Measurements from ENCODE around the gene TIAL1.

- TF ChIP-seq PPARA (CRISPR knock-in tag; IDR thresholded peaks at IDR 0.05; ENCODE audit: borderline replicate concordance) = no peak
- TF ChIP-seq CSDC2 (CRISPR knock-in tag; IDR thresholded peaks at IDR 0.05) = no peak
- TF ChIP-seq CREB5 (CRISPR knock-in tag; IDR thresholded peaks at IDR 0.05; ENCODE audit: low read depth) = no peak
- TF ChIP-seq ESRRG (CRISPR knock-in tag; IDR thresholded peaks at IDR 0.05) = no peak
- no peak for TF ChIP-seq ZNF565 (CRISPR knock-in tag; conservative IDR thresholded peaks at IDR 0.05; ENCODE audit: low read depth)
- TF ChIP-seq SNAI2 (CRISPR knock-in tag; IDR thresholded peaks at IDR 0.05) = no peak
- no peak for TF ChIP-seq ZNF70 (CRISPR knock-in tag; IDR thresholded peaks at IDR 0.05)
- no peak for TF ChIP-seq ZNF8 (CRISPR knock-in tag; IDR thresholded peaks at IDR 0.05)
Measured at GRCh38 chr10:119542988-119543813, 53.6 kb downstream of the TIAL1 start.

Data from SK-N-SH treated with all-trans-retinoic acid at 6 μM for 48 hours (cell line).